Karpas-422 (cell line): Measurements from ENCODE around the gene ZDHHC13. TPM values are rescaled to one million over a fixed set of nuclear protein-coding genes. Genes with fewer than 3 reads are reported as not detected.

Source experiments
- DNase-seq: peaks from one replicate; pipeline ENCODE4 v3.0.0-alpha.2; 2015
- H2AFZ ChIP-seq: fragments of 200-600 bp; sonication (generic); 2 replicates; pipeline ENCODE4 v1.6.1; 2014; ENCODE audit warnings: antibody characterized with exemption, low read length, mixed read lengths
- H3K27ac ChIP-seq: fragments of 200-600 bp; sonication (generic); 2 replicates; pipeline ENCODE4 v1.5.1; 2014; ENCODE audit warnings: mild to moderate bottlenecking, low read length, moderate library complexity
- H3K27me3 ChIP-seq: fragments of 200-600 bp; sonication (generic); 2 replicates; pipeline ENCODE4 v1.6.1; 2014; ENCODE audit warnings: low read length, mixed read lengths
- H3K36me3 ChIP-seq: fragments of 200-600 bp; sonication (generic); 2 replicates; pipeline ENCODE4 v1.6.1; 2014; ENCODE audit warnings: low read length, mixed read lengths; ENCODE audit not compliant: insufficient read depth
- H3K4me1 ChIP-seq: fragments of 200-600 bp; sonication (generic); 2 replicates; pipeline ENCODE4 v1.6.1; 2014; ENCODE audit warnings: mild to moderate bottlenecking, low read length, mixed read lengths
- H3K4me2 ChIP-seq: fragments of 200-600 bp; sonication (generic); 2 replicates; pipeline ENCODE4 v1.6.1; 2014; ENCODE audit warnings: low read length, low read depth, mild to moderate bottlenecking; ENCODE audit not compliant: poor library complexity, severe bottlenecking
- H3K4me3 ChIP-seq: fragments of 200-600 bp; sonication (generic); 2 replicates; pipeline ENCODE4 v1.5.1; 2014; ENCODE audit warnings: mild to moderate bottlenecking, antibody characterized with exemption, low read length, mixed read lengths
- H3K79me2 ChIP-seq: fragments of 200-600 bp; sonication (generic); 2 replicates; pipeline ENCODE4 v1.6.1; 2014; ENCODE audit warnings: mild to moderate bottlenecking, low read length, mixed read lengths
- H3K9ac ChIP-seq: fragments of 200-600 bp; sonication (generic); 2 replicates; pipeline ENCODE4 v1.6.0; 2014; ENCODE audit warnings: low read length
- H3K9me2 ChIP-seq: fragments of 200-600 bp; sonication (generic), shearing (Covaris generic); replicated peaks from 2 replicates; pipeline ENCODE4 v1.6.0; 2014; ENCODE audit warnings: mild to moderate bottlenecking, low read length, moderate library complexity; ENCODE audit not compliant: insufficient read depth
- H3K9me3 ChIP-seq: fragments of 300-700, 200-600 bp; sonication (generic); 2 replicates; pipeline ENCODE4 v1.6.1; 2014; ENCODE audit warnings: low read length, mixed read lengths
- H4K20me1 ChIP-seq: fragments of 200-600 bp; sonication (generic); 2 replicates; pipeline ENCODE4 v1.6.1; 2014; ENCODE audit warnings: mild to moderate bottlenecking, antibody characterized with exemption, low read length, low read depth; ENCODE audit not compliant: insufficient read depth
- total RNA-seq: library from RNA; depleted of rRNA; stranded (reverse); fragments of >200 nt; shearing (Covaris generic); gene quantifications from 2 replicates; pipeline ENCODE4 v1.2.3, GENCODE V29; 2014; ENCODE audit warnings: low replicate concordance

Gene ZDHHC13
- total RNA-seq, 1 experiment from 2014 or later = 64.7 TPM

GRCh38 chr11:19164230-19164855 is 47.4 kb downstream of the ZDHHC13 start:
- peaks cover 56% of the 10 kb centered on the region for H3K36me3 ChIP-seq
- no peaks in the 10 kb centered on the region for H3K9me2 ChIP-seq
- no peak for DNase-seq

GRCh38 chr11:19164881-19165280 is 47.9 kb downstream of the ZDHHC13 start:
- H3K4me1 ChIP-seq = no peaks in the 10 kb centered on the region
- H4K20me1 ChIP-seq = no peaks in the 10 kb centered on the region
- H3K9ac ChIP-seq = no peak overlapping the region
- H3K4me3 ChIP-seq = no peak overlapping the region
- H3K9me2 ChIP-seq = no peaks in the 10 kb centered on the region
- H3K36me3 ChIP-seq = peaks cover 56% of the 10 kb centered on the region
- H3K4me2 ChIP-seq = no peak overlapping the region
- no peak overlapping the region for H3K27ac ChIP-seq
- H3K27me3 ChIP-seq = no peaks in the 10 kb centered on the region
- H3K9me3 ChIP-seq = no peaks in the 10 kb centered on the region
- no peaks in the 10 kb centered on the region for H3K79me2 ChIP-seq
- no peak for DNase-seq
- no peak overlapping the region for H2AFZ ChIP-seq

More at GRCh38 chr11:19164230-19164855, 47.4 kb downstream of the ZDHHC13 start:
- Histone ChIP-seq H3K4me1 (no peaks in the 10 kb centered on the region), H3K27ac (no peak overlapping the region), H4K20me1 (no peaks in the 10 kb centered on the region), H2AFZ (no peak overlapping the region), H3K4me3 (no peak overlapping the region), H3K79me2 (no peaks in the 10 kb centered on the region), H3K9me3 (no peaks in the 10 kb centered on the region), H3K4me2 (no peak overlapping the region), H3K9ac (no peak overlapping the region), H3K27me3 (no peaks in the 10 kb centered on the region)

GRCh38 chr11:19168090-19168489 is 51.1 kb downstream of the ZDHHC13 start:
- Histone ChIP-seq H3K9me3 (no peaks in the 10 kb centered on the region), H3K4me2 (no peak overlapping the region), H3K4me1 (no peaks in the 10 kb centered on the region), H3K9ac (no peak overlapping the region), H2AFZ (no peak overlapping the region), H3K9me2 (no peaks in the 10 kb centered on the region), H3K4me3 (no peak overlapping the region), H3K27ac (no peak overlapping the region), H3K79me2 (no peaks in the 10 kb centered on the region), H3K27me3 (no peaks in the 10 kb centered on the region), H4K20me1 (no peaks in the 10 kb centered on the region), H3K36me3 (peaks cover 64% of the 10 kb centered on the region)
- DNase-seq = no peak

GRCh38 chr11:19173004-19173689 is 56.2 kb downstream of the ZDHHC13 start:
- no peak overlapping the region for H3K4me2 ChIP-seq
- no peak for DNase-seq
- peaks cover 67% of the 10 kb centered on the region for H3K36me3 ChIP-seq

GRCh38 chr11:19173964-19174638 is 57.1 kb downstream of the ZDHHC13 start:
- Histone ChIP-seq H3K36me3 (peaks cover 66% of the 10 kb centered on the region), H3K4me1 (peaks cover 23% of the 10 kb centered on the region), H3K79me2 (no peaks in the 10 kb centered on the region), H4K20me1 (peaks cover 4% of the 10 kb centered on the region; the same call in 1 of the 2 replicates), H3K27ac (no peak overlapping the region), H3K9me2 (no peaks in the 10 kb centered on the region), H3K4me3 (no peak overlapping the region), H2AFZ (no peak overlapping the region), H3K9ac (no peak overlapping the region), H3K27me3 (no peaks in the 10 kb centered on the region), H3K9me3 (no peaks in the 10 kb centered on the region), H3K4me2 (no peak overlapping the region)
- no peak for DNase-seq

More at GRCh38 chr11:19173004-19173689, 56.2 kb downstream of the ZDHHC13 start:
- no peak overlapping the region for H3K4me3 ChIP-seq
- no peak overlapping the region for H3K27ac ChIP-seq
- H3K9me2 ChIP-seq = no peaks in the 10 kb centered on the region
- H3K4me1 ChIP-seq = peaks cover 23% of the 10 kb centered on the region
- no peaks in the 10 kb centered on the region for H3K9me3 ChIP-seq
- H3K79me2 ChIP-seq = no peaks in the 10 kb centered on the region
- peaks cover 4% of the 10 kb centered on the region; the same call in 1 of the 2 replicates for H4K20me1 ChIP-seq
- H3K9ac ChIP-seq = no peak overlapping the region
- H2AFZ ChIP-seq = no peak overlapping the region
- no peaks in the 10 kb centered on the region for H3K27me3 ChIP-seq

GRCh38 chr11:19176629-19177186 is 59.7 kb downstream of the ZDHHC13 start:
- H4K20me1 ChIP-seq = peaks cover 4% of the 10 kb centered on the region; the same call in 1 of the 2 replicates
- H3K79me2 ChIP-seq = no peaks in the 10 kb centered on the region
- peak overlapping the region; percentile 40 for H3K27ac ChIP-seq
- H3K9ac ChIP-seq = no peak overlapping the region
- no peak overlapping the region for H2AFZ ChIP-seq
- H3K27me3 ChIP-seq = no peaks in the 10 kb centered on the region
- peak; percentile 54 for DNase-seq
- peak overlapping the region; percentile 28 for H3K4me2 ChIP-seq
- no peaks in the 10 kb centered on the region for H3K9me2 ChIP-seq
- peaks cover 47% of the 10 kb centered on the region for H3K36me3 ChIP-seq
- no peak overlapping the region for H3K4me3 ChIP-seq
- no peaks in the 10 kb centered on the region for H3K9me3 ChIP-seq
- peaks cover 23% of the 10 kb centered on the region for H3K4me1 ChIP-seq

GRCh38 chr11:19181531-19182261 is 64.7 kb downstream of the ZDHHC13 start:
- no peaks in the 10 kb centered on the region for H3K79me2 ChIP-seq
- H3K9me2 ChIP-seq = no peaks in the 10 kb centered on the region
- H3K36me3 ChIP-seq = peaks cover 11% of the 10 kb centered on the region
- H3K27me3 ChIP-seq = no peaks in the 10 kb centered on the region
- no peak overlapping the region for H3K4me3 ChIP-seq
- no peak overlapping the region for H3K9ac ChIP-seq
- H3K4me1 ChIP-seq = peaks cover 5% of the 10 kb centered on the region
- no peak overlapping the region for H3K4me2 ChIP-seq
- peaks cover 2% of the 10 kb centered on the region; the same call in 1 of the 2 replicates for H4K20me1 ChIP-seq
- no peak overlapping the region for H3K27ac ChIP-seq
- no peak for DNase-seq
- H2AFZ ChIP-seq = no peak overlapping the region
- no peaks in the 10 kb centered on the region for H3K9me3 ChIP-seq
